NCI-H128 (cell line): ENCODE results near the gene SP140L.
"Not testable (repeated sequence)": the region's sequence is repeated elsewhere in the genome, so short reads cannot be mapped to it uniquely, and the experiment has no call there.

Experiments used
- DNase-seq: peaks from one replicate; lab custom pipeline; 2025; ENCODE audit not compliant: unreplicated experiment; lab: John Stamatoyannopoulos, UW

SP140L gene

DNA sequence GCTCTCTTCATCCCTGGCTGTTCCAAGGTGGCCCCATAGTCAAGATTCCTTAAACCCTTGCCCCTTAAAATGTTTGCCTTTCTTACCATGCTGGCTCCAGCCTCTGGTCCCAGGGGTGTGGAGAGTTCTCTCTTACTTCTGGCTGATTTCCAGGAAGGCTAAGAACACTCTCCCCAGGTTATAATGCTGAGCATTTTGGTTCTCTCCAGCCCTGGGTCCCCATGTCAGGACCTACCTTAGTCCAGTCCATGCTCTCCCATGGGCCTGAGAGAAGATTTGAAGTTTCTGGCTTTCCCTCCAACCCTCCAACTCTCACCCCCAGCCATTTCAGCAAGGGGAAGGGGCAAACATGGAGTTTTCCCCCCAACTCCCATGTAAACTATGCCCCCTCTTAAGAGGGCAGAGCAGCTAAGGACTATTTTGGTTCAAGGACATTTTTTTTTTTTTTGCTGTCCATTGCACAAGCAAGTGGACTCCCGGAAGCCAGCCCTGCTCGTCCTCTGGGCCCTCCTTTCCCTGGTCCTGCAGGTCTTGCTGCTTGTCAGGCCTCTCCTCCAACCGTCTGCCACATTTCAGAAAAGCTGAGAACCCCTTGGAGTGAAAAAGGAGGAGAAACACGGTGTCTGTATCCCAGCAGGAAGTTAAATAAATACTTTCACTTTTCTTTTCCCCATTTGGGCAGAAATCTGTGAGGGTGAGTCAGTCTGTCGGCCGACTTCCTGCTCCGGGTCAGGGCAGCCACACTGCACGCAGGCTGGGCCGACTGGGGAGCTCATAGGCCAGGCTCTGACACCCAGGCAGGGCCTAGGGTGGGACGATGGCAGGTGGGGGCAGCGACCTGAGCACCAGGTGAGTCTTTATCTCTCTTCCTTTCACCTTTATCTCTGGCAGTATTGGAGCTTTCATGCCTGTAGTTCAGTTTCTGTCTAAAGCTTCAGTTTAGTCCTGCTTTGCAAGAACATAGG is at the start of gene SP140L:
Gene SP140L (plus strand): TSS at position 741 of the 965 bp plus-strand sequence. CDS start 77 bp downstream, at position 818.
- DNase-seq: no peak

DNA sequence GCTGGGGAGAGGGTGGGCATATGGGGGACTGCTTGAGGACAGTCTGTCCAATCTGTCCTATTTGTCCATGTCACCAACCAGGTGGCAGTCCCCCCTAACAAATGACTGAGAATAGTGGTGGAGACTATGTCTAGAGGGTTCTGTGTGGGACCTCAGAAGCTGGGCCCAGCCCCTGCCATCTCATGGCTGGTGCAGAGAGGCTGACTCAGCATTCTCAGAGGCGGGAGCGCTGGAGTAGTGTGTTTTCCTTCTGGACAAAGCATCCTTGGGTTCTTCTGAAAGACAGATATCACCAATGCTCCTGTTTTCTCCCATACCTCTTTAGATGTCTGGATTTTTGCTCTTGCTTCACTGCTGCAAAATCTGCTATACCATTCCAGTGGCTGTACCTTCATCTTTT is 44.1 kb upstream of the SP140L start:
- no peak for DNase-seq

DNA sequence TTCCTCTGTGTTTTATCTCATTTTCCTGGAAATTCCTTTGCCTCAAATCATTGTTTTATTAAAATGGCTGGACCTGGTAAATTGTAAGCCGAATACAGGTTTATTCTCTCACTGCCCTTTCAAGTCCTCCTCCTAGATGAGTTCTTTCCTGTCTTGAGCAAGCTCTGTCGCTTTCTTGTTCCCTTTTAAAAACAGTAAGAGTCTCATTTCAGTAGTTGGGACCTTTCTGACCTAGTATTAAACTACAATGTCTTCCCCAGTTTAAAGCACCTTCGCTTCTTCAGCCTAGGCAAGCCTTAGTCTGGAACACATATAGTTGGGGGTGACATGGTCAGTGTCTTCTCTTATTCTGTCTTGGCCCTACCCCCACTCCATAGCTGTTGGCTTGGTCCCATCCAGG is 40.9 kb upstream of the SP140L start:
- no peak for DNase-seq

GRCh38 chr2:230289311-230289710 is 37.7 kb upstream of the SP140L start:
- not testable (repeated sequence) for DNase-seq

GRCh38 chr2:230295192-230295591 is 31.8 kb upstream of the SP140L start:
- no peak for DNase-seq

DNA sequence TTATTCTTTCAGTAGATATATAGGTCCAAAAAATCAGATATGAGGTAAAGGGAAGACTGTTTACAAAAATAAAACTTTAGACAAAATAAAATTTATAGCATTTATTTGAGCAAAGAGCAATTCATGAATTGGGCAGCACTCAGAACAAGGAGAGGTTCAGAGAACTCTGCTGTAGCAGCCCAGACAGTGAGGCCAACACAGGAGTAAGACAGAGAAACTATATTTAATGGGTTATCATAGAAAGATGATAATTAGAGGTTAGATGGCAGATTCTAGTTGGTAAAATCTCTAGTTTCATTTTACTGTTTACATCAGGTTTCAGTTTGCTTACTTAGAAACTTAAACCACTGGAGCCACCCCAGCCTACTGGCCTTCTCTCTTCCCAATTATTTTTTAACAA is 30.1 kb upstream of the SP140L start:
- no peak for DNase-seq

DNA sequence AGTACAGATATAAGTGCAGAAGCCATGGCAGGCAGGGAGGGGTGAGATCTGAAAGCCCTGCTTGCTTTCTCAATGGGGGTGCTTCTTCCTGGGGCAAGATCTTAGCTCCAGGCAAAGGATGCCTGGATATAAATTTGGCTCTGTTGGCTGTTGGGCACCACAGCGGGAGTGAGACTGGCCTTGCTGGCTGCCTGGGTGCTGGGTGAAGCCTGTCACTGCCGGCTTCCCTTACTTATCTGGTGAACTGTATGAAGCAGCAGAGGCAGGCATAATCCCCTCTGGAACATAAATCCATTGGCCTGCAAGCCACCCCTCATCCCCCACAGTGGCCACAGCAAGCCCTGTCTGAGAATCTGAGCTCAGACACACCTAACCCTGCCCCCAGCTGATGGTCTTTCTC is 27.4 kb upstream of the SP140L start:
- DNase-seq: no peak

- no peak for DNase-seq
Observed at GRCh38 chr2:230305416-230306275, 21.3 kb upstream of the SP140L start.

DNA sequence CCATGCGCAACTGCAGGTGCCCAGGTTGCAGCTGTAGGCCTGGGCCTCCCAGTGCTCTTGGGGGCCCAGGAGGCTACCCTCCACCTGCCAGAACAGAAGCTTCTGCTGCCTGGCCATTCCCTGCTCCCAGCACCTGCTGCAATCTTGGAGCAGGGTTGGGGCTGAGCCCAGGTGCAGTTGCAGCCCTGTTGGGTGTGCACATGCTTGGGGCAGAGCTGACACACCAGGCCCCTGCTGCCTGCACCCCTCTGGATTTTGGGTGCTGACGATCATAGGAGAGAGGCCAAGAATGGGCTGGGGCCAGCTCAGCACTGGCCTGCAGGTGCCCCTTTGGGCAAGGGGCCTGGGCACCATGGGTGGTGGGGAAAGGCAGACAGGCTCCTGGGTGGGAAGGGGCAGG is 20.5 kb upstream of the SP140L start:
- no peak for DNase-seq

- no peak for DNase-seq
Observed at GRCh38 chr2:230307485-230307884, 19.5 kb upstream of the SP140L start.

DNA sequence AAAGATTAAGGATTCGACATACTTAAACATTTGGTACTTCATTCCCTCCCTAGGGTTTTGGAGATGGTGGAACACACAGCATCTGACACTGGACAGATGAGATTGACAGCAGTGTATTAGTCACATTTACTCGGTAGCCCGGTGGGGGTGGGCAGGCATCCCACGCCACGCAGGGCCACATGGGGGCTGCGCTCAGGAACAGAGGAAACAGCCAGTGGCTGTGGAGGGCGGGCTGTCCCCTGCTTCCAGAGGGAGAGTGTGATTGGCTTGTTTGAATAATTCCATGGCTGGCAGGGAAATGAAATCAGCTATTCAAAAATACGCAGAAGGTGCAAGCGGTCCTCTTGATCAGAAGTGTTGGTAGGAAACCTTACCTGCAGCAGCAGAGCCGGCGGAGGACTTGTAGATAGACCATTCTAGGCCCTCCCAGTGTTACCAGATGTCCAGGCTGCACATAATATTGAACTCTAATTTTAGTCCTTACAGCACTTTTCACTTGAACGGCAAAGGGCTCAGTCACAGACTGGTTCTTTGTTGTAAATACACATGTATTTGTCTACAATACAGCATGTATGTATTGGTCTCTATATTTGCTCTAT is 18.5 kb upstream of the SP140L start:
- DNase-seq: no peak

DNA sequence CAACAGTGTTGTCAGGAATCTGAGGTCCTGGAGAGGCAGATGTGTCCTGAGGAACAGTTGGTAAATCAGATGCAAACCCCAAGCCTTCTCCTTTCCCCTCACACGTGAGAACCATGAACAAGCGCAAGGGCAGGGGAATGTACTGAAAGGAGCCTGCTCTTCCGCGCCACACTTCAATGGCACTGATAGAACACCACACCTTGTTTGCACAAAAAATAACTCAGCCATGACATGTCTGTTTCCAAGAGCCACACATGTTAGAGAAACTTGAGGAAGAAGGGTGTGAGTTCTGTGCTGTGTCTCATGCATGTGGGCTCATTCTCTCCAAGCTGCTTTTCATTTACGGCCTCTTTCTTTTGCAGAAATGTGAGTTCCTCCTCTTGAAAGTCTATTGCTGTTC is 16.2 kb upstream of the SP140L start:
- not testable (repeated sequence) for DNase-seq

DNA sequence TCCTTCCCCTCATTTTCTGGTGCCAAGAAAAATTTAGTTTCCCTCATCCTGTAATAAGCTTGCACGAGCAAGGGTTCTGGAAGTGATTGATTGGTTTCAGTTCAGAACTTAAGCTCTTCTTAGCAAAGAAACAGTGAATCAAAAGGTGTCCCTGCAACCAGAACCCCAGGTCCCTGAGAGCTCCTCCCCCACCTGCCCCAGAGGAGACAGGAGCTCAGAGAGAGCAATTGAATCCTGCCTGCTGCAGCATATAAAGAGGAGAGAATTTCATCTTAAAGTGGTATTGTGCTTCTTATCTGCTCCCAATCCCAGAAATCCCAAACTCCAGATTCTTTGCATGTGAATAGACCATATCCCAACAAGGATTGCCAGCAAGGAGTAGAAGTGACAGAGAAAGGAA is 15.4 kb upstream of the SP140L start:
- DNase-seq: not testable (repeated sequence)

GRCh38 chr2:230312638-230313037 is 14.4 kb upstream of the SP140L start:
- no peak for DNase-seq

GRCh38 chr2:230317366-230317765 is 9.6 kb upstream of the SP140L start:
- DNase-seq: no peak

- no peak for DNase-seq
Observed at GRCh38 chr2:230318190-230319121, 8.5 kb upstream of the SP140L start.

DNA sequence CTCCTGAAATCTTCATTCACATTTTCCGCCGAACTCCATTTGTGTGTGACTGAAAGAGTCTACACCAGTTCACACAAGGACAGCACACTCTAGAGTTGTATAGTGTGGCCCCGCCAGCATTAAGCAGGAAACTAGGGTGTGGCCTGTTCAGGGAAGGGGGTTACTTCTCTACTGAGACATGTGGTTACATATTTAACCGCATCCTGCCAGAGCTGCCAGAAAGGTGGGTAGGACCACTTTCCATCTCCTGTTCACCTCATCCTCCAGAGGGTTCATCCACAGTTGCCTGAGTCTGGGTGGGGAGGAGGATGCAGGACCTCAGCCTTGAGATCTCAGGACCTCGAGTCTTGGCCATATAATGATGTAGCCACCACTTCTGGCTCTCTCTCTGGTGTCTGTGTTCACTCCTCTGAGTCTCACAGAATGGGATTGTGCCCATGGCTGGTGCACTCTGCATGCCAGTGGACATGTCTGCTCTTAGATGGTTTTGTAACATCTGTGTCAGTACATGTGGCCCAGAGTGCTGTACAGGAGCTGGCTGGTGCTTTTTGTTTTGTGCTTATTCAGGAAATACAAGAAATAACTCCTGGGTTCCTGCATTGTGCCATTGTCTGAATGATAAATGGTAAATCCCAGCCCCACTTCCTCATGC is 7.7 kb upstream of the SP140L start:
- DNase-seq: no peak

GRCh38 chr2:230321031-230321430 is 6.0 kb upstream of the SP140L start:
- no peak for DNase-seq

DNA sequence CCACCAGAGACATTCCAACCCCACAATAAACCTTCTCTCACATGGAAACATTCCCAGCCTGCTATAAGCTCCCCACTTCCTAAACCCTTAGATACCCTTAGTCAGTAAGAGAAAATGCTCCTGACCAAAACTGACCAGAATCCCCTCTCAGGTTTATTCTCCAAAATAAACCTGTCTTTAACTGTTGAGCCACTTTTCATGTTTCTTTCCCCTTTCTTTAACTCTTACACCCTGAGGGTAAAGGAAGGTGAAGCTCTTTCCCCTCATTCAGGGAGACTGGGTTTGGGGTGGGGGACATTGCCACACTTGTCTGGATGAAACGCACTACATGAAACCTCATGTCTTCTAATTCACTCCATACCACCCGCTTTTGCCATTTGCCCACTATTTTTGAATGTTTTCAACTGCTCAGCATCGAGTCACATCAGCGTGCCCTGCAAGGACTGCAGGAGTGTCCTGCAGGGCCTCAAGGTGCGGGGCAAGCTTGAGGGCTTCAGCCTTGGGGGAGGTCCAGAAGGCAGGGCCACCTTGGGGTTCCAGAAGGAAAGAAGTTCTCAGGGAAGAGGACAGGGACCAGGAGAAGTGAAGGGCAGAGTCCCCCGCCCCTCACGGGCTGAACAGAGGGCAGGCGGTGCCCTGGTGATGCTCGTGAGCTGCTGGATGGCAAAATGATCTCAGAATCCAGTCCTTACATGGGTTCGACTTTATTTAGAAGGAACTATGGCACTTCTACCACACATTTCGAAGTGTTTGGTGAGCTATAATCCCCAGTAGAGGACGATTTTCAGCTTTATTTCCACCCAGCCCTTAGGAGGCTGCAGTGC is 4.2 kb upstream of the SP140L start:
- DNase-seq: no peak
